ENCODE data around the gene UGGT2. TPM values are rescaled to one million over a fixed set of nuclear protein-coding genes. Genes with fewer than 3 reads are reported as not detected.

The UGGT2 gene
- total and polyA plus RNA-seq, 9 of the 15 experiments (the other 6 are each of a cell fraction or from before 2014, with no cell fraction given), result 3.5 to 24.5 (median 18.3) TPM

GRCh38 chr13:95903569-95903968 is 149.6 kb downstream of the UGGT2 start (continued):
- TF ChIP-seq TFE3 (CRISPR knock-in tag; IDR thresholded peaks at IDR 0.05), result no peak
- no peak for TF ChIP-seq ZMIZ1 (IDR thresholded peaks at IDR 0.05; ENCODE audit: low read depth in 2 of 2, low read length in 2 of 2)
- TF ChIP-seq TAF15 (IDR thresholded peaks at IDR 0.05; ENCODE audit: low read depth, low read length), result no peak

- Histone ChIP-seq H3K9ac (ENCODE audit: insufficient read depth in 1 of 2, low read depth in 2 of 2, low read length in 2 of 2) (no peak overlapping the region), H2AFZ (ENCODE audit: low read depth, low read length) (no peak overlapping the region), H4K20me1 (replicated peaks; ENCODE audit: control insufficient read depth, insufficient read depth, low read length) (no peaks in the 10 kb centered on the region), H3K9me3 (replicated peaks; ENCODE audit: control insufficient read depth, insufficient read depth, low read depth, low read length) (no peaks in the 10 kb centered on the region), H3K79me2 (ENCODE audit: control insufficient read depth, insufficient read depth, low read length) (no peaks in the 10 kb centered on the region), H3K4me1 (replicated peaks in 1 of 2; ENCODE audit: control insufficient read depth in 2 of 2, insufficient read depth in 2 of 2, low read length in 2 of 2) (no peaks in the 10 kb centered on the region; a peak in 1 of 5 replicates), H3K9me1 (ENCODE audit: control insufficient read depth, insufficient read depth, low read length) (no peaks in the 10 kb centered on the region), H3K36me3 (ENCODE audit: control insufficient read depth, insufficient read depth, low read length) (no peaks in the 10 kb centered on the region), H3K4me2 (ENCODE audit: insufficient read depth, low read length) (no peak overlapping the region), H3K4me3 (no peak overlapping the region), H3K27me3 (ENCODE audit: control insufficient read depth in 2 of 2, insufficient read depth in 2 of 2, low read length in 2 of 2) (no peaks in the 10 kb centered on the region), H3K27ac (ENCODE audit: extremely low read depth, low read depth, low read length) (no peak overlapping the region)
- no peak for DNase-seq (ENCODE audit: extremely low read depth in 1 of 4, low spot score in 3 of 4)
- WGBS (ENCODE audit: insufficient coverage, low coverage, missing lambda C conversion rate), result 100% methylated on average over 1 of the region's 1 CpG
- no TSS peak for BruUV-seq (replicated peaks)
- no peak for ATAC-seq
- intact Hi-C loops (cut with micrococcal nuclease) (no loop called here), in situ Hi-C loops (cut with MboI) (no loop called here)
- POLR2A ChIA-PET, result interaction anchor here (0.7 kb wide), 1 partner anchor 36 kb away, joined by 3 read pairs; no protein-coding TSS in a partner anchor
- CTCF ChIA-PET (ENCODE audit: low intra/inter-chr PET ratio), result no interaction called here
- FAIRE-seq, result no peak
- TF ChIP-seq POLR3G (IDR thresholded peaks at IDR 0.05; ENCODE audit: extremely low read depth, insufficient read length, insufficient replicate concordance) (no peak), RBBP5 (IDR thresholded peaks at IDR 0.05; ENCODE audit: borderline replicate concordance, insufficient read depth, low read length, poor library complexity, severe bottlenecking) (no peak), CHD2 (IDR thresholded peaks at IDR 0.05; ENCODE audit: low read depth, low read length) (no peak), FOXK1 (CRISPR knock-in tag; IDR thresholded peaks at IDR 0.05; ENCODE audit: borderline replicate concordance) (no peak), E2F3 (CRISPR knock-in tag; IDR thresholded peaks at IDR 0.05) (no peak), HCFC1 (IDR thresholded peaks at IDR 0.05; ENCODE audit: low read depth, low read length) (no peak), CCAR2 (IDR thresholded peaks at IDR 0.05; ENCODE audit: low read depth, low read length) (no peak), ZBTB2 (IDR thresholded peaks at IDR 0.05) (no peak), HOXB6 (CRISPR knock-in tag; IDR thresholded peaks at IDR 0.05; ENCODE audit: borderline replicate concordance) (no peak), PHF20 (IDR thresholded peaks at IDR 0.05; ENCODE audit: partially characterized antibody) (no peak), ZFX (CRISPR knock-in tag; IDR thresholded peaks at IDR 0.05) (no peak), HDAC1 (IDR thresholded peaks at IDR 0.05) (no peak), KDM1A (IDR thresholded peaks at IDR 0.05) (no peak)
Observed at GRCh38 chr13:95902741-95903140, 150.5 kb downstream of the UGGT2 start.
